ENCODE data around the gene NUFIP1. TPM values are rescaled to one million over a fixed set of nuclear protein-coding genes. Genes with fewer than 3 reads are reported as not detected.

The NUFIP1 gene
- total RNA-seq, 1 donor from 2014 or later: 8.7 TPM

GRCh38 chr13:45004096-45004495 is 14.8 kb upstream of the NUFIP1 start:
- Mint-ChIP-seq H3K36me3 (peaks cover 23% of the 10 kb centered on the region), H3K4me1 (ENCODE audit: unreplicated experiment) (no peaks in the 10 kb centered on the region), H3K27me3 (no peaks in the 10 kb centered on the region), H3K4me3 (no peak overlapping the region), H3K27ac (no peak overlapping the region), H3K9me3 (no peaks in the 10 kb centered on the region)
- TF ChIP-seq CTCF (conservative IDR thresholded peaks at IDR 0.05): no peak
- DNase-seq (ENCODE audit: extremely low spot score, unreplicated experiment): no peak

- Mint-ChIP-seq H3K4me1 (ENCODE audit: unreplicated experiment) (no peaks in the 10 kb centered on the region), H3K4me3 (no peak overlapping the region), H3K27me3 (no peaks in the 10 kb centered on the region), H3K27ac (no peak overlapping the region), H3K9me3 (no peaks in the 10 kb centered on the region), H3K36me3 (peaks cover 21% of the 10 kb centered on the region)
- no peak for TF ChIP-seq CTCF (conservative IDR thresholded peaks at IDR 0.05)
- no peak for DNase-seq (ENCODE audit: extremely low spot score, unreplicated experiment)
These were observed 14.1 kb upstream of the NUFIP1 start for GRCh38 chr13:45003417-45003816.

- H3K4me3 Mint-ChIP-seq: peak overlapping the region; percentile 99
- H3K36me3 Mint-ChIP-seq: peaks cover 12% of the 10 kb centered on the region
- no peak for TF ChIP-seq CTCF (conservative IDR thresholded peaks at IDR 0.05)
- H3K27ac Mint-ChIP-seq: peak overlapping the region; percentile 99
- H3K4me1 Mint-ChIP-seq (ENCODE audit: unreplicated experiment): peaks cover 44% of the 10 kb centered on the region
- DNase-seq (ENCODE audit: extremely low spot score, unreplicated experiment): no peak
- no peaks in the 10 kb centered on the region for H3K27me3 Mint-ChIP-seq
- H3K9me3 Mint-ChIP-seq: no peaks in the 10 kb centered on the region
These were observed 670 bp upstream of the NUFIP1 start for GRCh38 chr13:44989941-44990340.

- Mint-ChIP-seq H3K4me1 (ENCODE audit: unreplicated experiment) (no peaks in the 10 kb centered on the region), H3K4me3 (no peak overlapping the region), H3K9me3 (no peaks in the 10 kb centered on the region), H3K27ac (no peak overlapping the region), H3K27me3 (no peaks in the 10 kb centered on the region), H3K36me3 (peaks cover 28% of the 10 kb centered on the region)
- peak; percentile 55 for TF ChIP-seq CTCF (conservative IDR thresholded peaks at IDR 0.05)
- DNase-seq (ENCODE audit: extremely low spot score, unreplicated experiment): no peak
These were observed 10.9 kb downstream of the NUFIP1 start for GRCh38 chr13:44978328-44978727.

- Mint-ChIP-seq H3K4me3 (no peak overlapping the region), H3K27ac (no peak overlapping the region), H3K27me3 (no peaks in the 10 kb centered on the region), H3K4me1 (ENCODE audit: unreplicated experiment) (no peaks in the 10 kb centered on the region), H3K36me3 (peaks cover 25% of the 10 kb centered on the region), H3K9me3 (no peaks in the 10 kb centered on the region)
- no peak for TF ChIP-seq CTCF (conservative IDR thresholded peaks at IDR 0.05)
- no peak for DNase-seq (ENCODE audit: extremely low spot score, unreplicated experiment)
These were observed 12.2 kb downstream of the NUFIP1 start for GRCh38 chr13:44976949-44977583.

GRCh38 chr13:44976196-44976595 is 13.1 kb downstream of the NUFIP1 start:
- no peaks in the 10 kb centered on the region for H3K9me3 Mint-ChIP-seq
- no peaks in the 10 kb centered on the region for H3K27me3 Mint-ChIP-seq

More at GRCh38 chr13:44976196-44976595, 13.1 kb downstream of the NUFIP1 start:
- no peaks in the 10 kb centered on the region for H3K4me1 Mint-ChIP-seq (ENCODE audit: unreplicated experiment)
- DNase-seq (ENCODE audit: extremely low spot score, unreplicated experiment): no peak
- TF ChIP-seq CTCF (conservative IDR thresholded peaks at IDR 0.05): no peak
- no peak overlapping the region for H3K4me3 Mint-ChIP-seq
- peaks cover 27% of the 10 kb centered on the region for H3K36me3 Mint-ChIP-seq
- no peak overlapping the region for H3K27ac Mint-ChIP-seq
